Stimulated activated CD8-positive, alpha-beta memory T cell treated with anti-CD3 and anti-CD28 coated beads, Interleukin-15, amount 100 ng/mL, for 48 hours (primary cell): ENCODE data around the gene SFXN3.

Source experiments
- DNase-seq, 2 donors: peaks; one replicate each; pipeline ENCODE4 v3.0.0-alpha.2; 2020; ENCODE audit warnings: low read depth in 2 of 2

The SFXN3 gene

DNA sequence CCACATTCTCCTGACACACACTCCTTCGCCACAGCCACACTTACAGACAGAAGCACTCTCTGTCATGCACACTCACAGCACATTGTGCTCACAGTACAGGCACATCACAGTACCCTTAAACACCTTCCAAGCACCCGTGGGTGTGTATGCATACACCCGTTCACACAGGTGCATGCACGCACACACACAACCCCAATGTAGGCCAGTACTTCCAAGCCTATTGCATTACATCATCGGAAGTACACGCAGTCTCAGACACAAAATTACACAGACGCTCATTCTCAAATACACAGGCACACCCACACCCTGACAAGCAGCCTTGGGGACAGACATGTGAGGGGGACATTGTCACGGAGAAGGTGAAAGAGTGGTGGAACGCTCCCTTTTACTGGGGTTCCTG, 41.9 kb downstream of the SFXN3 start:
- no peak for DNase-seq

DNA sequence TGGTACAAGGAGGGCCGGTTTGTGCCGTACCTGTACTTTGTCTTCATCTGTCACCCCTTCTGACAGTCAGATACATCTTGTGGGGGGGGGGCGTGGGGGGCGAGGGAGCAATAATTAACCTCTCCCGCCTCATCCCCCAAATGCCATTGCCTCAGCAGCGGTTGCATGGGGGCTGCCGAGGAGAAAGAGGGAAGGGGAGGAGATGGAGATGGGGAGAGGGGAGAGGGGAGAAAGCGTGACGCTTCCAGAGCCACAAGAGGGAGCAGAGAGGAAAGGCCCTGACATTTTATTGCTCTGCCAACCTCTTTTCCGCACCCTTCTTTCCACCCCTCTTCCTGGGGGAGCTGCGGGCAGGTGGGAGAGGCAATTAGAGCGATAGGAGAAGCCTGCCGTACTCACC, 42.6 kb downstream of the SFXN3 start:
- no peak for DNase-seq

DNA sequence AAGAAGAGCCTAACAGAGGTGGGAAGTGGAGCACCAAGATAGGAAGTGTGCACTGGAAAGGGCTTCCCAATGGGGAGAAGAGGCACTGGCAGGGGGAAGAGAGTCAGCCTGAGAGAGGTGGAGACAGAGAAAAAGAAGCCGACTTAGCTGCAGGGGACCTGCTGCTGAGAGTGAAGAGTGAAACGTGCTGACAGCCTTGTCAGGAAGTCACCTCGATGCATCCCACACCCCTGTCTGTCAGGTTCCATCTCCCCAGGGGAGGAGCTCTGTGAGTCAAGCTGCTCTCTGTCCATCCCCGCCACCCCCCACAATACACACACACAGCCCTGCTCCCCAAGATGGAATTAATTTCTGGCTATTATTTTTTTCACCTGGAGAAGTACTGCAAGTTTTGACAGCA, 44.7 kb downstream of the SFXN3 start:
- DNase-seq: no peak

DNA sequence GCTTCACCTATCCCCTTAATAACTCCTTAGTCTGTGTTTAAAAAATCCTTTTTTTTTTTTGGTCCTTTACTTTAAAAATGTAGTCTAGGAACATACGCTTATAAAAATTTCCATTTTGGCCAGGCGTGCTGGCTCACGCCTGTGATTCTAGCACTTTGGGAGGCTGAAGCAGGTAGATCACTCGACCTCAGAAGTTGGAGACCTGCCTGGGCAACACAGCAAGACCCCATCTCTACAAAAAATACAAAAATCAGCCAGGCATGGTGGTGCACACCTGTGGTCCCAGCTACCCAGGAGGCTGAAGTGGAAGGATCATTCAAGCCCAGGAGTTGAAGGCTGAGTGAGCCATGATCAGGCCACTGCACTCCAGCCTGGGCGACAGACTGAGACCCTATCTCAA, 45.6 kb downstream of the SFXN3 start:
- no peak for DNase-seq

DNA sequence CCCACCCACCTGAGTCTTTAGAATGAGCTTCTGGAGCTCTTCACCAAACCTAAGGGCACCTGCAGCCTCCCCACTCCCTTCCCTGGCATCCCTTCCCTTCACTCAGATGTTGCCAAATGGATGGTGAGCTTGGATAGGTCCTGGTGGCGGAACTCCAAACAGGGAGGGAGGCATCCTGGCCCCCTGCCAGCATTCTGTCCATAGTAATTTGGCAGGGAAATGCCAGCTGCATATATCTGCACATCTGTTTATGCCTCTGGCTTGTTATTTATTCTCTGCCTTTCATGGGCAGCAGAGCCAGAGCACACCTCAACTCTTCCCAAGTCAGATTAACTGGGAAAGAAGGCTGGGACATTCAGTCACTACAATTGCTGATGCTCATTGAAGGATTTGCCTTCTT, 48.8 kb downstream of the SFXN3 start:
- no peak for DNase-seq

DNA sequence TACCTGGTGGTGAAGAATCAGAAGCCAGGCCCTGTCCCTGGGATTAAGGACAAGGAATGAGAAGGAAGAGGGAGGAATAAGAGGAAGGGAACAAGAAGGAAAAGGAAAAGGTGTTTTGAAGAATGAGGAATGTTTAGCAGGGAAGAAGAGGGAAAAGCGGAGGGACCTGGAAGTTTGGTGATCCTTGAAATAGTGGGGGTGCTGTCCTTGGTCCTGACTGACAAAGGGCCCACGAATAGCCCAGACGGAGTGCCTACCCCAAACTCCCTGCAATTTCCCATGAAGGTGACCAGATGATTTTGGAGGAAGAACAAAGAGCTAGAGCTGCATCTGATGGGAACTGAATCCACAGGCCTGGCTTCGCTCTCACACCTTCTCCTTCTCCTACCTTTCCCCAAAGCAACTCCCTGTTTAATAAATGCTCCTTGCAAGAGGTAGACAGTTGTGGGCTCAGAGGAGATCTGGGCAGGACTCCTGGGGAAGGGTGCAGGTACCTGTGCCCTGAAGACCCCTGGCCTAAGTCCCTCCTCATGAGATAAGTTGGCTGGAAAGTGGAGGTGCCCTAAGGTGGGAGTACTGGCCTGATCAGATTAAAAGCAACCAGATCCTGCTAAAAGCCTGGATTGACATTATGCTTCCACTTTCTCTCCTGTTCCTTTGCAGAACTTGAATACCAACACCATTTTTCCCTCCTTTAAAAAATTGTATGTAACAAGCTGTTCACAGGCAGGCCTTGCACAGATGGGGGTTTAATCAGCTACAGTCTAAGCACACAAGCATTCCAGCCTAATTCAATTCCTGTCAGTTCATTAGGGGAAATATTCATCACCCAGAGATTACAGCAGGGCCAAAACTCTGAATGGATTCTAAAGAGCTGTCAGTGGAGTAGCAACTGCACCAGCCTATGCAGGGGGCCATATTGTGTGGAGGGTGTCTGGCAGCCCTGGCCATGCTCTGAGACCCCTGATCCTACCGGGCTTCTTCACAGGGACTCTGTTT, 50.2 kb downstream of the SFXN3 start:
- no peak for DNase-seq

DNA sequence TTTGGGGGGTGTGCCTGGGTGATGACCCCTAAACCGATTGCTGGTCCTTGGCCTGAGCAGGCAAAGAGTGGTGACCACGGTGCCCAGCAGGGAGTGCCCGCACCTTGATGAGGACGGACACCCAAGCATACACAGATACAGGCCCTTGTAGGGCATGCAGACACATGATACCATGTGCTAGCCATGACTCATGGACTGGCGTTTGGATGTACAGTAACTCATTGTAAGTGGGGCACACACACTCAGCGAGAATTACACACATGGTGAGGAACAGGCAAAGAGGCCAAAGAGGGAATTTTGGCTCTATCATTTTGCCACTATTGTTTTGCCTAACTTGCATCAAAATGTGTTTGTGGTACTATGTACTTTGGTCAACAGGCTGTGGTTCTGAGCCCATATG, 54.8 kb downstream of the SFXN3 start:
- no peak for DNase-seq

DNA sequence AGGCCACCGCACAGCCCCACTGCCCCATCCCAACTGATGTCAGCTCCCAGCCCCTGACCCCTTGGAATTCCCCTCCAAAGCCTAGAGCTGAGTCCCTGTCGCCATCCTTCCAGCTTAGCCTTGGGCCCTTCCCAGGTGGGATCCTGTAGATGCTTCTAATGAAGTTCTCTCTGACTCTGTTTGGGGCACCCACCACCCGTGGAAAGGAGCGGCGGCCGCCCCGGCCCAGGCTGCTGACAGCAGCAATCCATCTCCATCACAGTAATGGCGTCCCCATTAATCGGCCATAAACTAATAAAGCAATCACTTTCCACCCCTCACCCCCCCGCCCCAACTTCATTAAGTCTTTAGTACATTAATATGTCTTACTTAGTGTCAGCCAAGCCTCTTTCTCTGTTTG, 56.3 kb downstream of the SFXN3 start:
- DNase-seq: no peak

DNA sequence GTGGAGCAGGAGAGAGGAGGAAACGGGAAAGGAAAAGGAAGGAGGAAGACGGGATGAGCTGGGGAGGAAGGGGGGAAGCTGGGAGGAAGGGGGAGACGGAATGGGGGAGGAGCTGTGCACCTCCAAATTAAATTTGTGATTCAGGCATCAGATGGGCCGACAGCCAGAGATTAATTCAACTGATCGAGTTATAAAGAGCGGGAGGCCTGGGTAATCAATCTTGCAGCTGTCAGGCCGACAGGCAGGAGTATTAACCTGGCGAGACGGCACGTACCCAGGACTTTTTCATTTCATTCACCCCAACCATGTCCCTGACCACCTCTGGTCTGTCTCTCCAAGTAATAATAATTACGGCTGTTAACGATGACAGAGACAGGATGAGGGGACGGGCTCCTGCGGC, 56.9 kb downstream of the SFXN3 start:
- no peak for DNase-seq

DNA sequence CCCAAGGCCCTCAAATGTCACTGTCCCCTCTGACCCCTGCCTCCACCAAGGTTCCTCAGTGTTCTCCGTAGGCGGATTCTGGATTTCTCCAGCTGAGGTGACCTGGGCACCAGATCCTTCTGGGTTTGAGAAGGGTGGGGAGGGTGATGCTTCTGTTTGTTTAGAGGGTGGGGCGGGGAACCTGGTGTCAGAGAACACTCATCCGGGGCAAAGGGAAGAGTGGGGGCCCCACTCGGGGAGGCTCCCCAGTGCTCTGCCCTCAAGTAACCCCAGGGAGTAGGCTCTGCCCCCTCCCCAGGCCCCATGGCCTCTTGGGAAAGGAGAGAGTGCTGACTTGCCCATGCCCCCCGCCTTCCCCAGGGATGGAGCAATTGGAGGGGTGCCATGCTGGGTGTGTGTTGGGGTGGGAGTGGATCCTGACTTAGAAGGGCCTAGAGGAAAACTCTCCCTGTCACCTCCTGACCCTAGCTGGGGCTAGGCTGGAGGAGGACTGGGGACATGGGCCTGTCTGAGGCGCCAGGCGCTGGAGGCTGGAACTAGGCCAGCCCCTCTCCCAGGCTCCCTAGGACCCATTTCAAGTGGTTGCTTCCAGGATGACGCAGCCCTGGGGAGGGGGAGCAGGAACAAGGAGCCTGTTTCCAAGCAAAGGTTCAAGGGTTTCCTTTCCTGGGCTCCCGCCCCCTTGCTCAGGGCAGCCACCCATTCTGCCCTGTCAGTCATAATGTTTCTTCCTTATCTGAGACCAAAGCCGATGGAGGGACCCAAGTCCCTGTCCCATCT, 58.7 kb downstream of the SFXN3 start:
- DNase-seq: no peak

DNA sequence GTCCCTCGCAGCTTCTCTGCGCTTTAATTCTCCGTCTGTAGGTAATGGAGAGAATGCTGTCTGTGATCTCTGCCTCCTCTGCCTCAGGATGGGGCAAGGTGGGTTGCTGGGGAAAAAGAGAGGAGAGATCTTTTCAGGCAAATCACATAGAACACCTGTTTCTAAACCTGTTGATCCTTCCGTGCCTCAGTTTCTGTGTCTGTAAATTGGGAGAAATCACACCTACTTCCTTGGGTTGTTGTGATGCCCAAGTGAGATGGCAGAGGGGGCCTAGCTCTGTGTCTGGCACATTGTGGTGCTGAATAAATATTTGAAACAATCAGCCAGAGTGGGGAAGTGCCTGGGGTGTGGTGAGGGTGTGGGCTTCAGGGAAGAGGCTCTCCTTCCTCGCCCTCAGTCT, 59.6 kb downstream of the SFXN3 start:
- DNase-seq: no peak
